CD14-positive monocyte (primary cell): ENCODE data around the gene OR7G3. TPM values are rescaled to one million over a fixed set of nuclear protein-coding genes. Genes with fewer than 3 reads are reported as not detected.

Source experiments
- DNase-seq, 3 donors: peaks; one replicate each; pipeline ENCODE4 v3.0.0-alpha.2; 2011 to 2022
- H2AFZ ChIP-seq: 2 replicates; pipeline ENCODE4 v1.6.0; 2012; ENCODE audit warnings: mild to moderate bottlenecking, low read depth, low read length, inconsistent platforms; ENCODE audit not compliant: insufficient read depth, poor library complexity, severe bottlenecking
- H3K27ac ChIP-seq, 2 donors: 1 replicate in 1 of 2; 2 replicates in 1 of 2; pipeline ENCODE4 v1.5.1; 2012 to 2013; ENCODE audit warnings: low read length in 2 of 2, control low read depth in 1 of 2, inconsistent platforms in 1 of 2, low read depth in 1 of 2, mild to moderate bottlenecking in 1 of 2
- H3K27me3 ChIP-seq, 2 donors: one replicate each; pipeline versions ENCODE4 v1.6.0 to v1.6.1; 2011 to 2013; ENCODE audit warnings: low read length in 2 of 2; ENCODE audit not compliant: control insufficient read depth in 2 of 2, insufficient read depth in 2 of 2
- H3K36me3 ChIP-seq, 2 donors: replicated peaks in 1 of 2; 1 replicate in 1 of 2; 2 replicates in 1 of 2; pipeline versions ENCODE4 v1.5.1 to v1.6.1; 2012 to 2013; ENCODE audit warnings: low read length in 2 of 2, control low read depth in 1 of 2, inconsistent platforms in 1 of 2, mild to moderate bottlenecking in 1 of 2; ENCODE audit not compliant: insufficient read depth in 2 of 2, control insufficient read depth in 1 of 2
- H3K4me1 ChIP-seq, 2 donors: 1 replicate in 1 of 2; 2 replicates in 1 of 2; pipeline versions ENCODE4 v1.5.1 to v1.6.1; 2012 to 2013; ENCODE audit warnings: low read length in 2 of 2, control low read depth in 1 of 2, inconsistent platforms in 1 of 2, mild to moderate bottlenecking in 1 of 2, moderate library complexity in 1 of 2; ENCODE audit not compliant: insufficient read depth in 2 of 2, control insufficient read depth in 1 of 2
- H3K4me2 ChIP-seq: replicated peaks from 2 replicates; pipeline ENCODE3; 2012; ENCODE audit warnings: low read length, moderate library complexity, mild to moderate bottlenecking; ENCODE audit not compliant: poor library complexity, severe bottlenecking; ENCODE audit errors: extremely low read depth
- H3K4me3 ChIP-seq, 3 experiments: fragments of 200-600 bp in 1 of 3; sonication (generic) in 1 of 3; replicated peaks in 1 of 3; 1 replicate in 2 of 3; 2 replicates in 1 of 3; pipeline ENCODE4 v1.5.1; 2011 to 2013; ENCODE audit warnings: low read length in 3 of 3, mild to moderate bottlenecking in 3 of 3, control low read depth in 2 of 3, low read depth in 2 of 3, inconsistent platforms in 1 of 3, moderate library complexity in 1 of 3
- H3K79me2 ChIP-seq: 2 replicates; pipeline ENCODE4 v1.6.0; 2012; ENCODE audit warnings: mild to moderate bottlenecking, control low read depth, inconsistent platforms, low read length, moderate library complexity; ENCODE audit not compliant: insufficient read depth
- H3K9ac ChIP-seq: 2 replicates; pipeline ENCODE4 v1.6.0; 2017; ENCODE audit warnings: low read length, mild to moderate bottlenecking; ENCODE audit not compliant: insufficient read depth, poor library complexity, severe bottlenecking
- H3K9me3 ChIP-seq, 2 donors: replicated peaks in 1 of 2; 1 replicate in 1 of 2; 2 replicates in 1 of 2; pipeline versions ENCODE4 v1.5.1 to v1.6.1; 2012 to 2013; ENCODE audit warnings: low read length in 2 of 2, control low read depth in 1 of 2; ENCODE audit not compliant: control insufficient read depth in 1 of 2, insufficient read depth in 1 of 2
- H4K20me1 ChIP-seq: 2 replicates; pipeline ENCODE4 v1.6.0; 2012; ENCODE audit warnings: mild to moderate bottlenecking, low read length, control low read depth, moderate library complexity; ENCODE audit not compliant: insufficient read depth
- H3K27ac Mint-ChIP-seq, 7 donors: one replicate each; pipeline ENCODE4 v1.8.0; 2020; ENCODE audit warnings: mild to moderate bottlenecking in 7 of 7, mixed read lengths in 7 of 7, moderate library complexity in 6 of 7, inconsistent platforms in 2 of 7
- H3K27me3 Mint-ChIP-seq, 3 donors: one replicate each; pipeline ENCODE4 v1.8.0; 2021 to 2022; ENCODE audit warnings: low read depth in 3 of 3, mild to moderate bottlenecking in 3 of 3, mixed read lengths in 3 of 3, moderate library complexity in 3 of 3, inconsistent platforms in 1 of 3
- H3K36me3 Mint-ChIP-seq, 2 donors: one replicate each; pipeline ENCODE4 v1.8.0; 2020; ENCODE audit warnings: mixed read lengths in 2 of 2, inconsistent platforms in 1 of 2, mild to moderate bottlenecking in 1 of 2
- H3K4me1 Mint-ChIP-seq: one replicate; pipeline ENCODE4 v1.8.0; 2020; ENCODE audit warnings: mild to moderate bottlenecking, mixed read lengths
- H3K4me3 Mint-ChIP-seq, 2 donors: one replicate each; pipeline ENCODE4 v1.8.0; 2020; ENCODE audit warnings: mild to moderate bottlenecking in 2 of 2, mixed read lengths in 2 of 2, moderate library complexity in 1 of 2
- H3K9me3 Mint-ChIP-seq, 7 donors: one replicate each; pipeline ENCODE4 v1.8.0; 2020 to 2022; ENCODE audit warnings: mixed read lengths in 7 of 7, mild to moderate bottlenecking in 6 of 7, moderate library complexity in 6 of 7, inconsistent platforms in 2 of 7
- CTCF ChIP-seq: fragments of 200-600 bp; IDR thresholded peaks from one replicate; pipeline ENCODE4 v1.8.0; 2022; ENCODE audit warnings: antibody characterized with exemption, mild to moderate bottlenecking
- WGBS: methylation state at CpG from one replicate; pipeline ENCODE4 v1.1.5; 2013; ENCODE audit warnings: missing lambda C conversion rate; ENCODE audit not compliant: insufficient coverage; 5-methylcytosine and 5-hydroxymethylcytosine counted together
- intact Hi-C, 2 donors: fragments of 100-400 bp; cut with micrococcal nuclease; formaldehyde crosslinking; loops; one replicate each; pipeline versions ENCODE4 v1.15.0 to v1.15.1; 2023
- polyA plus RNA-seq, 3 donors: library from polyadenylated mRNA; depleted of rRNA in 1 of 3; unstranded in 2 of 3; stranded (reverse) in 1 of 3; fragments of 300-500 nt in 2 of 3; fragments of >200 nt in 1 of 3; fragmentation: Illumina TruSeq in 2 of 3; gene quantifications; 1 replicate in 2 of 3; 2 replicates in 1 of 3; pipeline ENCODE4 v1.2.3, GENCODE V29; 2012 to 2021

Gene OR7G3
- polyA plus RNA-seq, 3 donors: not detected

GRCh38 chr19:9148697-9149096, 21.9 kb upstream of the OR7G3 start:
- H3K36me3 ChIP-seq: peaks cover 22 to 94% of the 10 kb centered on the region in 2 donors
- peaks cover 86 to 95% of the 10 kb centered on the region in 2 donors for H3K9me3 ChIP-seq
- H3K27me3 ChIP-seq: no peaks in the 10 kb centered on the region
- peaks cover 100% of the 10 kb centered on the region for H3K79me2 ChIP-seq
- H2AFZ ChIP-seq: no peak overlapping the region
- no peak overlapping the region for H3K4me3 ChIP-seq
- no peaks in the 10 kb centered on the region for H3K4me1 ChIP-seq
- H3K27ac ChIP-seq: no peak overlapping the region
- H4K20me1 ChIP-seq: peaks cover 41% of the 10 kb centered on the region
- 100% methylated on average over 2 of the region's 3 CpGs for WGBS
- Mint-ChIP-seq H3K4me1 (peaks cover 15% of the 10 kb centered on the region), H3K27me3 (peaks cover 0 to 1% (median 0%) of the 10 kb centered on the region in 3 donors), H3K27ac (no peak overlapping the region), H3K36me3 (peaks cover 77 to 88% of the 10 kb centered on the region in 2 donors), H3K4me3 (no peak overlapping the region), H3K9me3 (peaks cover 63 to 81% (median 76%) of the 10 kb centered on the region in 7 donors)
- H3K4me2 ChIP-seq: no peak overlapping the region
- intact Hi-C loops: loop anchor here (5.0 to 10.0 kb wide), 5 partner anchors 156 to 646 kb away; partner anchors contain the start of genes ZNF699 (in 2 of the 2), ZNF121 (in 1 of the 2) and ZNF266 (in 1 of the 2)
- no peak for TF ChIP-seq CTCF
- H3K9ac ChIP-seq: no peak overlapping the region
- DNase-seq: no peak

GRCh38 chr19:9146882-9147281, 20.1 kb upstream of the OR7G3 start:
- Histone ChIP-seq H3K9me3 (peaks cover 70 to 80% of the 10 kb centered on the region in 2 donors), H2AFZ (no peak overlapping the region), H3K27ac (no peak overlapping the region), H4K20me1 (peaks cover 40% of the 10 kb centered on the region), H3K79me2 (peaks cover 100% of the 10 kb centered on the region), H3K4me3 (no peak overlapping the region), H3K4me1 (peaks cover under 1 to 2% of the 10 kb centered on the region in 2 donors), H3K4me2 (no peak overlapping the region), H3K9ac (no peak overlapping the region), H3K36me3 (peaks cover 18 to 76% of the 10 kb centered on the region in 2 donors), H3K27me3 (no peaks in the 10 kb centered on the region)
- no peak overlapping the region for H3K4me3 Mint-ChIP-seq
- H3K36me3 Mint-ChIP-seq: peaks cover 72 to 87% of the 10 kb centered on the region in 2 donors
- intact Hi-C loops: loop anchor here (5.0 to 10.0 kb wide), 5 partner anchors 158 to 648 kb away; partner anchors contain the start of genes ZNF699 (in 2 of the 2), ZNF121 (in 1 of the 2) and ZNF266 (in 1 of the 2)
- TF ChIP-seq CTCF: no peak
- peaks cover 23% of the 10 kb centered on the region for H3K4me1 Mint-ChIP-seq
- no peak overlapping the region for H3K27ac Mint-ChIP-seq
- no peaks in the 10 kb centered on the region for H3K27me3 Mint-ChIP-seq
- WGBS: no CpG with 5 or more reads among the region's 1 CpG
- H3K9me3 Mint-ChIP-seq: peaks cover 54 to 70% (median 69%) of the 10 kb centered on the region in 7 donors
- no peak for DNase-seq
